Endothelial cell of umbilical vein (primary cell): Measurements from ENCODE around the gene MRFAP1. TPM values are rescaled to one million over a fixed set of nuclear protein-coding genes. Genes with fewer than 3 reads are reported as not detected.

ENCODE experiments used
- BruUV-seq: library from RNA; stranded (reverse); fragments of 400-500 nt; replicated peaks from 2 replicates; lab custom pipeline; 2021; lab: Mats Ljungman, UMichigan
- CTCF ChIA-PET: fragments of 300-600, 350-600 bp; sonication (Branson Sonifier 250); formaldehyde crosslinking; loops from one replicate; lab custom pipeline; 2021; ENCODE audit warnings: antibody characterized with exemption, inconsistent platforms; lab: Charles Lee
- POLR2A ChIA-PET: fragments of 300-600, 350-600 bp; sonication (Branson Sonifier 250); formaldehyde crosslinking; loops from one replicate; lab custom pipeline; 2021; ENCODE audit warnings: antibody characterized with exemption, inconsistent platforms; lab: Charles Lee
- DNase-seq: peaks from one replicate; pipeline ENCODE4 v3.0.0-alpha.2; 2011; ENCODE audit warnings: low read depth, low spot score
- FAIRE-seq: peaks from 2 replicates; lab custom pipeline; 2011; peaks lifted over from hg19 to GRCh38; lab: Jason Lieb, UNC
- H2AFZ ChIP-seq: 2 replicates; pipeline ENCODE4 v1.6.0; 2012; ENCODE audit warnings: low read depth, low read length, control low read depth, inconsistent platforms
- H3K27ac ChIP-seq: 2 replicates; pipeline ENCODE4 v1.5.1; 2011; ENCODE audit warnings: low read depth, mild to moderate bottlenecking, control low read depth, low read length, moderate library complexity; ENCODE audit not compliant: insufficient read depth
- H3K27me3 ChIP-seq, 2 experiments: 2 replicates each; pipeline versions ENCODE4 v1.6.0 to v1.6.1; 2011; ENCODE audit warnings: low read length in 2 of 2, mixed read lengths in 1 of 2; ENCODE audit not compliant: control insufficient read depth in 2 of 2, insufficient read depth in 2 of 2
- H3K36me3 ChIP-seq, 2 experiments: 2 replicates in 1 of 2; 3 replicates in 1 of 2; pipeline ENCODE4 v1.5.1; 2011; ENCODE audit warnings: low read length in 2 of 2, mild to moderate bottlenecking in 1 of 2, moderate library complexity in 1 of 2; ENCODE audit not compliant: control insufficient read depth in 2 of 2, insufficient read depth in 2 of 2; ENCODE audit errors: extremely low read depth in 1 of 2
- H3K4me1 ChIP-seq: 3 replicates; pipeline ENCODE4 v1.5.1; 2011; ENCODE audit warnings: mild to moderate bottlenecking, low read length; ENCODE audit not compliant: control insufficient read depth, insufficient read depth; ENCODE audit errors: extremely low read depth
- H3K4me2 ChIP-seq: 2 replicates; pipeline ENCODE4 v1.6.1; 2011; ENCODE audit warnings: low read length, control low read depth, mixed read lengths; ENCODE audit not compliant: insufficient read depth
- H3K4me3 ChIP-seq, 3 experiments: fragments of 200-600 bp in 1 of 3; sonication (generic), shearing (Covaris generic) in 1 of 3; replicated peaks in 1 of 3; 2 replicates each; pipeline ENCODE4 v1.5.1; 2011 to 2016; ENCODE audit warnings: control low read depth in 3 of 3, low read length in 3 of 3, mild to moderate bottlenecking in 2 of 3, inconsistent platforms in 1 of 3, low read depth in 1 of 3, moderate library complexity in 1 of 3; ENCODE audit not compliant: insufficient read depth in 1 of 3
- H3K79me2 ChIP-seq: 2 replicates; pipeline ENCODE4 v1.6.0; 2012; ENCODE audit warnings: low read length, inconsistent platforms; ENCODE audit not compliant: control insufficient read depth, insufficient read depth
- H3K9ac ChIP-seq: replicated peaks from 2 replicates; pipeline ENCODE3; 2011; ENCODE audit warnings: low read length, control low read depth; ENCODE audit not compliant: insufficient read depth; ENCODE audit errors: extremely low read depth
- H3K9me1 ChIP-seq: replicated peaks from 3 replicates; pipeline ENCODE4 v1.6.0; 2011; ENCODE audit warnings: mild to moderate bottlenecking, low read length; ENCODE audit not compliant: control insufficient read depth, insufficient read depth; ENCODE audit errors: extremely low read depth
- H3K9me3 ChIP-seq: replicated peaks from 2 replicates; pipeline ENCODE4 v1.5.1; 2012; ENCODE audit warnings: low read length, inconsistent platforms; ENCODE audit not compliant: control insufficient read depth, insufficient read depth
- H4K20me1 ChIP-seq: replicated peaks from 2 replicates; pipeline ENCODE3; 2011; ENCODE audit warnings: mild to moderate bottlenecking, low read length; ENCODE audit not compliant: control insufficient read depth, insufficient read depth; ENCODE audit errors: extremely low read depth
- CTCF ChIP-seq, 2 donors: IDR thresholded peaks; 1 replicate in 1 of 2; 2 replicates in 1 of 2; pipeline ENCODE4 v1.5.1; 2011; ENCODE audit warnings: low read length in 2 of 2, mild to moderate bottlenecking in 2 of 2, moderate library complexity in 2 of 2, control low read depth in 1 of 2, inconsistent platforms in 1 of 2, low read depth in 1 of 2; ENCODE audit not compliant: insufficient read depth in 1 of 2; ENCODE audit errors: extremely low read depth in 1 of 2
- EZH2 ChIP-seq: IDR thresholded peaks from 2 replicates; pipeline ENCODE4 v1.6.1; 2012; ENCODE audit warnings: borderline replicate concordance, low read depth, mild to moderate bottlenecking, moderate library complexity, low read length, inconsistent platforms; ENCODE audit not compliant: severe bottlenecking
- FOS ChIP-seq: IDR thresholded peaks from 2 replicates; pipeline ENCODE4 v1.6.1; 2011; ENCODE audit warnings: mild to moderate bottlenecking, low read length, moderate library complexity, borderline replicate concordance; ENCODE audit not compliant: insufficient read depth
- GATA2 ChIP-seq: IDR thresholded peaks from 2 replicates; pipeline ENCODE4 v1.7.0; 2011; ENCODE audit warnings: low read depth, mild to moderate bottlenecking, moderate library complexity, mixed read lengths, low read length; ENCODE audit not compliant: insufficient read length, insufficient read depth
- JUN ChIP-seq: IDR thresholded peaks from 2 replicates; pipeline ENCODE4 v1.6.1; 2011; ENCODE audit warnings: borderline replicate concordance, low read depth; ENCODE audit not compliant: insufficient read length, insufficient read depth
- MAX ChIP-seq: IDR thresholded peaks from 2 replicates; pipeline ENCODE4 v1.6.1; 2011; ENCODE audit not compliant: insufficient read depth, insufficient read length
- MYC ChIP-seq: IDR thresholded peaks from one replicate; pipeline ENCODE4 v1.6.1; 2011; ENCODE audit warnings: mild to moderate bottlenecking, low read depth, low read length
- POLR2A ChIP-seq: IDR thresholded peaks from 2 replicates; pipeline ENCODE4 v1.6.1; 2012; ENCODE audit warnings: low read depth, mild to moderate bottlenecking, control low read depth, low read length
- POLR2AphosphoS5 ChIP-seq: IDR thresholded peaks from 2 replicates; pipeline ENCODE4 v1.6.1; 2012; ENCODE audit warnings: low read depth, mild to moderate bottlenecking, control low read depth, low read length, moderate library complexity; ENCODE audit not compliant: insufficient read depth
- dilution Hi-C: fragments of 300-500 bp; cut with MboI; formaldehyde crosslinking; loops from one replicate; pipeline ENCODE4 v1.15.0; 2019; ENCODE audit warnings: low sequenced_read_pairs; ENCODE audit not compliant: extremely low pct_ligation_motif_present
- intact Hi-C: fragments of 100-400 bp; cut with micrococcal nuclease; formaldehyde crosslinking; loops from one replicate; pipeline ENCODE4 v1.10.0; 2022
- polyA plus RNA-seq, 4 experiments: library from polyadenylated mRNA; depleted of rRNA in 3 of 4; stranded (reverse) in 3 of 4; unstranded in 1 of 4; fragments of >200 nt; gene quantifications; 2 replicates each; pipeline versions ENCODE4 v1.2.1 to v1.2.3, GENCODE V29; 2011 to 2012; ENCODE audit warnings: missing spikeins in 1 of 4
- total RNA-seq: library from RNA; stranded (reverse); gene quantifications from 2 replicates; pipeline ENCODE4 v1.2.3, GENCODE V29; 2021

The MRFAP1 gene
- total and polyA plus RNA-seq, 2 donors (not counting 3 experiments of a cell fraction or from before 2014, with no cell fraction given), result 170 to 317 TPM

DNA sequence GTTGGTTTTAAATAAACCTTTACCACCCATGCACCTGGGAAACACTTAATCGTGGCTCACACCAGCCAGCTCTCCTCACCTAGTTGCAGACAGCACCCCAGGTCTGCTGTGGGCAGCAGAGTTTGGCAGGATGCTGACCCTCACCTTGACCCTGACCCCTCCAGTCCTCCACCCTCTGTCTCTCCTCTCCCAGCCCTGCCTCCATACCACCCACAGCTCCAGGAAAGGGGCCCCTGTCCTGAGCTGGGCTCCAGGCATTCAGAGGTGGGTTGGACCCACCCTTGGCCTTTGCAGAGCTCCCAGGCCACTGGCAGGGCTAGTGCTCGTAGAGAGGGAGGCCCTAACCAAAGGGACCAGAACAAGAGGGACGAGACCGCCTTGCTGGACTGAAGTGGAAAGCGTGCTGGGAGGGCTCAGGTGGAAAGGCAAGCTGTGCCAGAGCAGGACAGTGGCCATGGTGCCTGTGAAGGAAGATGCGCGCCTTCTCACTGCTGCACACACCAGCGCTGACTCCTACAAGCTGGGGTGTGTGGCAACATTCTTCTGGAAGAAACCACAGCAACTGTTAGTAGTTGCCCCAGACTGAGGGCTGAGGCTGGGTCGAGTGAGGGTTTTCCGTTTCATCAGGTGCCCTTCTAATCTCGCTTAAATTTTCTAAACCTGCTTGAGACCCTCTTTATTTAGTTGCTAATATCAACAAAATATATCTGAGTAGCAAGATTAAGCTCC lies 42.5 kb downstream of the MRFAP1 start:
- no peak overlapping the region for H3K27ac ChIP-seq
- POLR2A ChIA-PET, result interaction anchor here (0.6 kb wide), 1 partner anchor 15 kb away, joined by 3 read pairs; no protein-coding TSS in a partner anchor
- H3K9me1 ChIP-seq, result no peaks in the 10 kb centered on the region
- H2AFZ ChIP-seq, result no peak overlapping the region
- no peaks in the 10 kb centered on the region for H3K79me2 ChIP-seq
- H3K4me2 ChIP-seq, result no peak overlapping the region
- no TSS peak for BruUV-seq
- no peak overlapping the region for H3K9ac ChIP-seq
- no peaks in the 10 kb centered on the region for H3K4me1 ChIP-seq
- DNase-seq (no peak), FAIRE-seq (no peak)
- no peaks in the 10 kb centered on the region for H3K27me3 ChIP-seq
- no peaks in the 10 kb centered on the region for H3K9me3 ChIP-seq
- CTCF ChIA-PET, result interaction anchor here (1.2 kb wide), 1 partner anchor 8 kb away, joined by 6 read pairs; no protein-coding TSS in a partner anchor
- H3K4me3 ChIP-seq, result no peak overlapping the region
- H3K36me3 ChIP-seq, result no peaks in the 10 kb centered on the region
- no peaks in the 10 kb centered on the region for H4K20me1 ChIP-seq
- intact Hi-C loops (no loop called here), dilution Hi-C loops (no loop called here)
- no peak for TF ChIP-seq GATA2
- TF ChIP-seq EZH2, result no peak
- TF ChIP-seq JUN, result no peak
- no peak for TF ChIP-seq MYC
- TF ChIP-seq CTCF (IDR thresholded peaks at IDR 0.05; ENCODE audit: extremely low read depth in 1 of 2, insufficient read depth in 1 of 2, low read depth in 1 of 2, low read length in 2 of 2), result no peak
- no peak for TF ChIP-seq MAX
- TF ChIP-seq POLR2AphosphoS5, result no peak
- TF ChIP-seq POLR2A, result no peak
- no peak for TF ChIP-seq FOS
